Activated CD8-positive, alpha-beta memory T cell treated with anti-CD3 and anti-CD28 coated beads for 24 hours (primary cell): ENCODE measurements around the gene DNAJC9.

Experiments
- DNase-seq: peaks from one replicate; pipeline ENCODE4 v3.0.0-alpha.2; 2020

Gene DNAJC9

DNA sequence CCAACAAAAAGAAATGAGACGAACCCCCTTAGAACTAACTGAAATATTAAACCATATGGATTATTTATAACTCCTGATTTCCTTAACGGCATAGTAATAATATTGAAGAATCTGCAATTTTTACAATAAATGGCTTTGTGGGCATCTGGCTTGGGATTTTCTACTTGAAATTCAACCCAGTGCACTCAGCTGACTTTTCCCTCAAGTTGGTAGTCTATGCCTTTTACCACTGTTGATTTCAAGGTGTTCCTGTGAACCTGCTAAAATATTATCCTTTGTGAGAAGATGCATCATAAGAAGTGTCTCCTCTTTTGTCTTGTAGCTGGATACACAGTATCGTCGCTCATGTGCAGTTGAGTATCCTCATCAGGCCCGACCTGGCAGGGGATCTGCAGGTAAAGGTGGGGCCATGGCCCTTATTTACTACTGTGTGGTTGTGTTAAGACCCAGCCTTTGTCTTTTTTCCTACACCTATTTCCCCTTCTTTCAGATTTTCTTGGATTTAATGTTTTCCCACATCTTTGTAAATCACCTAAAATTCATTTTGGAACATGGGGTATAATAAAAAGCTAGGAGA, 8.0 kb downstream of the DNAJC9 start:
- DNase-seq = no peak

DNA sequence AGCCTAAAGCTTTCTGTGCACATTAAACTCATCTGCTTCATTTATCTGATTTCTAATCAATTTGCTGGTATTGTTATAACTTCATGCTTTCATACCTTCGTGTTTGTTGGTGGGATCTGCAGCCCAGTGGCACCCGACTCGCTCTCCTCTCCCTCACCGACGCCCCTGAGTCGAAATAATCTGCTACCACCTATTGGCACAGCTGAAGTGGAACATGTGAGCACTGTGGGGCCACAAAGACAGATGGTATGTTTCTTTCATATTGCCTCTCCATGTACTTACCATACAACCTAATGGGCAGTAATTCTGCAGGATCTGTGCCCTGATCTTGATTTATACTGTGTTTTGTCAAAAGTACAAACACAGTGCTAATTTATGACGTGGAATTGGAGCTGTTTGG, 12.4 kb downstream of the DNAJC9 start:
- DNase-seq = no peak

DNA sequence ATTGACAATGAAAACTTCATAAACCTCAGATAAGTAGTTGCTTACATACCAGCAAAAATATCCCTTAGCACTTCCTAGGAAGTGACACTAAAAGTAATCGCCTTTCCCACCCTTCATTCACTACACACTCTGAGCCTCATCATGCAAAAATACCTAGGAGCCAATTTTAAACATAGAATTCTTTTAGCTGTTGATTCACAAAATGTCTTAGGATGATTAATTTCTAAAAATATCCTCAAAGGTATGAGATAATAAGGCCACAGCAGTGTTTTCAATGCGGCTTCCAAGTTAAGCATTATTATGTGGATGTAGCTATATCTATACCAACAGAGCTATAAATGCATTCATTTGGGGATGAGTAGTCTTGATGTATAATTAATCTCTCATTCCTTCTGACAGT, 13.2 kb downstream of the DNAJC9 start:
- DNase-seq = no peak

DNA sequence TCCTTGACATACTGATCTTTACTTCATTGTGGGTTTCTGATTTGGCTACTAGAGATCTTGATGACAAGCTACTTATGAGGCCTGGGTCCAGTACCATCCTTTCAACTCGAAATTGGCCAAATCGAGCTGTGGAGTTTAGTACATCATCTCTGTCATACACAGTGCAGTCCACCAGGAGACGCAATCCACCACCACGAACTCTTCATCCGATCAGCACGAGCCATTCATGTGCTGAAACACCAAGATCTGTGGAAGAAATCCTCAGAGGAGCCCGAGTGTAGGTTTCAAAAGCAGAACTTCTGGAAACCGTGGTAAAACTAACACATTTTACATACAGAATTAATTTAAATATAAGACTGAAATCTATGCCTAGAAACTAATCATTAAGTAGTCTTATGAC, 14.2 kb downstream of the DNAJC9 start:
- no peak for DNase-seq

DNA sequence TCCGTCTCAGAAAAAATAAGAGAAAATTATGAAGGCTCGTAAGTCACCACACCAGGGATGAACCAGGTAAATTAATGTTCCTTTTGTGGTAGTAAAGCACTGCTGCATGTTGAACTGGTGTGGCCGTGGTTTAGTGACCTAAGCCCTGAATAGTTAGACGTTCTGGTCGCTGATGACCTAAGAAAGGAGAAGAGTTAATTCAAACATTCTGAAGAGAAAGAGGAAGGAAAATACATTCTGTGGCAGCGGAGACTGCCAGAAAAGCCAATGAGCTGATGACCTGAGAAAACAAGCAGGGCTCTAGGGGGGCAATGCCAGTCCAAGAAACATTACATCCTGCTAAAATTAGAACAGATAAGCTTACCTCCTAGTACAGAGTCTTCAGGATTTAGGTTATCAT, 17.5 kb downstream of the DNAJC9 start:
- no peak for DNase-seq

DNA sequence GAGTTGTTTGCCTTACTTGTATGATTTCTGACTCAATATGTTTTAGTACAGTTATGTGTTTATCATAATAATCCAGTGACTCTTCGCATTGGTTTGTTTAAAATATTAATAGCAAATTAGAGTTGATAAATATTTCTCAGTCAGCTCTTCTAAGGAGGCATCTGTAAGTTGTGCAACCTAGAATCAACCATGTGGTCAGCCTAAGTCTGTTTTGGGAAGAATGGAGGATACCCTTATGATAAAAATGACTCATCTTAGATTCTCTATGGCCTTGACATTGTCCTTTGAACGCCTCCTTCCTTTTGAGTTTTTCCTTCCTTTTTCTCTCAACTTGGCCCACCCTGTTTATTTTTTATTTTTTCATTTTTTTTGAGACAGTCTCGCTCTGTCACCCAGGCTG, 18.8 kb downstream of the DNAJC9 start:
- DNase-seq = no peak

DNA sequence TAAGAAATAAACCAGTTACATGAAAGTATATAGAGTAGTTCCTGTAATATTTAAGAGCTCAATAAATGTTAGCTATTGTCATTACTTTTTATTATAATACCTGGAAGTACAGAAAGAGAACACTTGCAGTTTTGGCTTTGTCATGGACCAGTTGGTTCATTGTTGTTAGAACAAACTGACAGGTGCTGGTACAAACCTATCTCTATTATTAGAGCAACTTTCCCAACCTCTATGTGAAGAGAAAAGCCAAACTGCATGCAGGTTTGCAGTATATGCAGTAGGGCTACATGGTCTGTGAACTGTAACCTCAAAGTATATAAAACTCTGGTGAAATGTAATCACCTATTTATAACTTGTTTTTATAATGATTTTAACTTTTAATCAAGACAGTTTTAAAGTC, 20.4 kb downstream of the DNAJC9 start:
- DNase-seq = no peak

DNA sequence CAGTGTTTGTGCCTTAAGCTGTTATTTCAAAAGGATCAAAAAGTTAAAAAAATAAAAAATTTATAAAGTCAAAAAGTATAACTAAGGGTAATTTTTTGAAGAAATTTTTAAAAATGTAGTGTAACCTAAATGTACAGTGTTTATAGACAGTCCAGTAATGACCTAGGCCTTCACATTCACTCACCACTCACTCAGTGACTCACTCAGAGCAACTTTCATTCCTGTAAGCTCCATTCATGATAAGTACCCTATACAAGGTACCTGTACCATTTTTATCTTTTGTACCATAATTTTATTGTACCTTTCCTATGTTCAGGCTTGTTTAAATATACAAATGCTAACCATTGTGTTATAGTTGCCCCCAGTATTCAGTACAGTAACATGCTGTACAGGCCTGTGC, 21.5 kb downstream of the DNAJC9 start:
- no peak for DNase-seq

DNA sequence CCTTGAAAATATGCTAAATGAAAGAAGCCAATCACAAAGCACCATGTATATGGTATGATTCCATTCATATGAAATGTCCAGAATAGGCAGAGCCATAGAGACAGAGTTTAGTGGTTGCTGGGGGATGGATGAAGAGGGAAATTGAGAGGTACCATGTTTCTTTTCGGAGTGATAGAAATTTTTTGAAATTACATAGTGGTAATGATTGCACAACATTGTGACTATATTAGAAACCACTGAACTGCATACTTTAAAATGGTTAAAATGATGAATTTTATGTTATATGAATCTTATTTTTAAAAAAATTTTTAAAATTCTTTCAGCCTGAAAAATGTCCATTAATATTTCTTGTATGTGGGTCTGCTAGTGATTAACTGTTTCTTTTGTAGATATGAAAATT, 26.1 kb downstream of the DNAJC9 start:
- no peak for DNase-seq

DNA sequence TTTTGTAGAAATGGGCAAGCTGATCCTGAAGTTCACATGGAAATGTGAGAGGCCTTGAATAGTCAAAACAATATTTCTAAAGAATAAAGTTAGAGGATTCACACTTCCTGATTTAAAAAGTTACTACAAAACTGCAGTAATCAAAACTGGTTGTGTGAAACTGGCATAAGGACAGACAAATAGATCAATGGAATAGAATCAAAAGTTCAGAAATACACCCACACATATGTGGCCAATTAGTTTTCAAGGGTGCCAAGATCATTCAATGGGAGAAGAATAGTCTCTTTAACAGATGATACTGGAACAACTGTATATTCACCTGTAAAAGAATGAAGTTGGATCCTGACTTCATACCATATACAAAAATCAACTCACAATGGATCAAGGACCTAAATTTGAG, 27.7 kb downstream of the DNAJC9 start:
- no peak for DNase-seq

DNA sequence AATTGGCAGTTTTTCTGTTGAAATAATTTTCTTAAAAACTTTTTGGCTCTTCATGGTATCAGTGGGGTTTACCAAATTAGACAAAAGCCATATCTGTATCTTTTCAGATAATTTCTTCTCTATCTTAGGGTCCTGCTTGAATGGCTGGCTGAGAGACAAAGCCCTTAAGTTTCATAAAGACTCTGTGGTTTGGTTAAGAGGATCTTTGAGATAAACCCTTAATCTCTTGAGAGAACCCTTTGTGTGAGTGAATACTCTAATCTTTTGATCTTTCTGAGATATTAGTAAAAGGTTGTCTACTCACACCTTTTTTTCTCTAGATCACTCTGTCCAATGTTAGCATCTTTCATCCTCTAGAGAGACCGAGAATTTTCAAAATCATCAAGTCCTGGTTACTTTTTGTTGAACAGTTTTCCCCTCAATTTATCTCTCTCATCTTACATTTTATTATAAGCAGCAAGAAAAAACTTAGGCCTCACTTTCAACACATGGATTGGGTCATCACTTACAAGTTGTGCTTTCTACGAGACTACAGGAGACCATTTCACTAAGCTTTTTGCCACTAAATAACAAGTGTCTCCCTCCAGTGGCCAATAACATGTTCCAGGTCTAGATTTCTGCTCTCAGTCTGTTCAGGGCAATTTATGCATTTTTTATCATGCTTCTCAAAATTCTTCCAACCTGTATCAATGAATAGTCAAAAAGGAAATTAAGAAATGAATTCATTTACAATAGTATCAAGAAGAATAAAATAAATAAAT, 28.4 kb downstream of the DNAJC9 start:
- DNase-seq = no peak

DNA sequence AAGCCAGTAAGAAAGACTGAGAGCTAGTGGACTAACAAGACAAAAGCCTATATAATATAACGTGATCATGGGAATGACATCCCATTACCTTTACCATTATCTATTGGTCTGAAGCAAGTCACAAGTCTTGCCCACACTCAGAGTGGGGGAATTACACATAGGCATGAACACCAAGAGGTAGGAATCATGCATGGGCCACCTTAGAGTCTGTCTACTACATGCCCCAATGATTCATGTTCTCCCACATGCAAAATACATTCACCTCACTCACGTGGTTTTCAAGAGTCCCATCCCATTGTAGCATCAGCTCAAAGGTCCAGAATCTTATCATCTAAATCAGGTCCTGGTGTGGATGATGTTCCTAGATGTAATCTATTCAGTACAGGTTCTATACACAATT, 29.4 kb downstream of the DNAJC9 start:
- no peak for DNase-seq

DNA sequence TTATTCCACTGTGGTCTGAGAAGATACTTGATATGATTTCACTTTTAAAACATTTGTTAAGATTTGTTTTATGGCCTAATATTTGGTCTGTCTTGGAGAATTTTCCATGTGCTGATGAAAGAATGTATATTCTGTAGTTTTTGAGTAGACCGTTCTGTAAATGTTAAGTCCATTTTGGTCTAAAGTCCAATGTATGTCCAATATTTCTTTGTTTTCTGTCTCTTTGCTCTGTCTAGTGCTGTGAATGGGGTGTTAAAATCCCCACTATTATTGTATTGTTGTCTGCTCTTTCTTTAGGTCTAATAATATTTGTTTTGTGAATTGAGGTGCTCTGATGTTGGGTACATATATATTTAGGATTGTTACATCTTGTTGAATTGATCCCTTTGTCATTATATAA, 31.3 kb downstream of the DNAJC9 start:
- no peak for DNase-seq

DNA sequence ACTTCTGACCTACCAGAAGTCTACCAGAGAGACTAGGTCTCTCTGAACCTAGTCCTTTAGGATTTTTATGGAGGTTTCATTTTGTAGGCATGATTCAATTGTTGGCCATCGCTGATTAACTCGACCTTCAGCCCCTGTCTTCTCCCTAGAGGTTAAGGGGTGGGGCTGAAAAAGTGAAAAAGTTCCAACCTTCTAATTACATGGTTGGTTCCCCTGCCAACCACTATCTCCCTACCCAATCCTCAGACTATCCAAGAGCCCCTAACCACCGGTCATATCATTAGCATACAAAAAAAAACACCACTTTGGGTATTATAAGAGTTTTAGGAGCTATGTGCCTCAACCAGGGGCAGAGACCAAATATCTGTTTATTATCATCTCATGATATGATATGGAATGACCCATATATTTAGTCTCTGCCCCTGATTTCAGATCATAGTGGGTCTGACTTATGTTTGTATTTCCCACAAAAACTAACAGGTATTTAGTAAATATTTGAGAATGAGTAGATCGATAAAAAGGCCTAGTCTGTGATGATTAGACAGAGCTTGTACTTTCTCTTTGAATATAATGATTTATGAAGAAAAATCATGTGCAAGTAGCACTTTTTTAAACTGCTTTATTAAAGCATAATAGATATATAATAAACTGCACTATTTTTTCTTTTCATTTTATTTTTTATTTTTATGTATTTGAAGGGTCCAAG, 35.8 kb downstream of the DNAJC9 start:
- DNase-seq = no peak

DNA sequence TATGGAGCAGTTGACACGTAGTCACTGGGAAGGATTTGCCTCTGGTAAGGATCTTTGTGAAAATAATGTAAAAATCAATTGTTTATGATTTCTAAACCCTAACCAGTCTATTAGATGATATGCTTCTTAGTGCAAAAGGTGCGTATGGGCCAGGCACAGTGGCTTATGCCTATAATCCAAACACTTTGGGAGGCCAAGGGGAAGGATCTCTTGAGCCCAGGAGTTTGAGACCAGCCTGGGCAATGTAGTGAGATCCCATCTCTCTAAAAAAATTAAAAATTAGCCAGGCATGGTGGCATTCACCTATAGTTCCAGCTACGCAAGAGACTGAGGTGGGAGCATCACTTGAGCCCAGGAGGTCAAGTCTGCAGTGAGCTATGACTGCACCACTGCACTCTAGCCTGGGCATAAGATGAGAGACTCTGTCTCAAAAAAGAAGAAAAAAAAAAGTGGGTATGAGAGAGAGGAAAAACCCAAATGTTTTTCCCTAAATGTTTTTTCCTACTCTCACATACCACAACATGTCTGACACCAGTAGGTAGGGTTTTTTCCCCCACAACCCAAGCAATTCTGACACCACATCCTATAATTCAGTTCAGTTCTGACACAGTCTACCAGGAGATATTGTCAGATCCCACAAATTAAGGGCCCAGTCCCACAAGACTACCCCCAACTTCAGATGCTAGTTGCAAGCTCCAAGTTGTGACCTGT, 36.5 kb downstream of the DNAJC9 start:
- no peak for DNase-seq

DNA sequence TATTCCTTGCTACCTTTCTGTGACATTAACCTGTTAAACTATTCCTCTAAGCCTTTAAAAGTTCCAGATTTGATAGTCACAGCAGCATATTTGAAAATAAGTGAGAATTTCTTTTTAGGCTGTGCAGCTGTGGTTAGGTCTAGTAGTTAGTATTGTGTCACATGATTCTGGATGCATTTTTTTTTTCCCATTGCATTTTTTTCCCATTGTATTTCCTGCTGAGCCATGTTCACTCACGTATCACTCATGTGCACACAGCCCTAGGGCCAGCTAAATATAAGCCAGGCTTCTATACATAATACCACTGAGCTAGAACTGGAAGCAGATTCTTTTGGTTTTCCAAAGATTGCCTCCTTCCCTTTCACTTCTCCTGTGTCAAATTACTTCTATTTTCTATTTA, 37.4 kb downstream of the DNAJC9 start:
- no peak for DNase-seq

DNA sequence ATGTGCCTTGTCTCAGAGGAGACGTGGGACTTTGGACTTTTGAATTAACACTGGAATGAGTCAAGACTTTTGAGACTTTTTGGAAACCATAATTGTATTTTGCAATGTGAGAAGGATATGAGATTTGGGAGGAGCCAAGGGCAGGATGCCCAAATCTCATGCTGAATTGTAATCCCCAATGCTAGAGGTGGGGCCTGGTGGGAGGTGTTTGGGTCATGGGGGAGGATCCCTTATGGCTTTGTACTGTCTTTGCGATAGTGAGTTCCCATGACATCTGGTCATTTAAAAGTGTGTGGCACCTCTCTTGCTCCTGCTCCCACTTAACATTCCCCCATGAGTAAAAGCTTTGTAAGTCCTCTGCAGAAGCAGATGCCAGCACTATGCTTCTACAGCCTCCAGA, 39.2 kb downstream of the DNAJC9 start:
- DNase-seq = no peak

DNA sequence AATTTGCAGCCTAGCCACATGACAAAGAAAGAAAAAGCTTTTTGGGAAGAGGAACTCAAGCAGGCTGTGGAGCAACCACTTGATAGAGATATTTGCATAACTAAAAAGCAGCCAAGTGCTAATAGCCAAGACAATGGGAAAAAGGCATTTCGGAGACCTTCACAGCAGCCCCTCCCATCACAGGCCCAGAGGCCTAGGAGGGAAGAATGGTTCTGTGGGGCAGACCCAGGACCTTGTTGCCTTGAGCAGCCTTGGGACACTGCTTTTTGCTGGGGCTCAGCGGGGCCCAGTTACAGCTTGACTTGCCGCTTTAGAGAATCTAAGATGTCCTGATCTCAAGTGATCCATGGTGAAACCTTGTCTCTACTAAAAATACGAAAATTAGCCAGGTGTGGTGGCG, 40.7 kb downstream of the DNAJC9 start:
- no peak for DNase-seq

DNA sequence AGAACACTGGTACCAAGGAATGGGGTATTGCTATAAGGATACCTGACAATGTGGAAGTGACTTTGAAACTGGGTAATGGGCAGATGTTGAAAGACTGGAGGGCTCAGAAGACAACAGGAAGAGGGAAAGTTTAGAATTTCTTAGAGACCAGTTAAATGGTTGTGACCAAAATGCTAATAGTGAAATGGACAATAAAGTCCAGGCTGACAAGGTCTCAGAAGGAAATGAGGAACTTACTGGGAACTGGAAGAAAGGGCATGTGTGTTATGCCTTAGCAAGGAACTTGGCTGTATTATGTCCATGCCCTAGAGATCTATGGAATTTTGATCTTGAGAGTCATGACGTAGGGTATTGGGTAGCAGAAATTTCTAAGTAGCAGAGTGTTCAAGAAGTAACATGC, 41.2 kb downstream of the DNAJC9 start:
- no peak for DNase-seq

DNA sequence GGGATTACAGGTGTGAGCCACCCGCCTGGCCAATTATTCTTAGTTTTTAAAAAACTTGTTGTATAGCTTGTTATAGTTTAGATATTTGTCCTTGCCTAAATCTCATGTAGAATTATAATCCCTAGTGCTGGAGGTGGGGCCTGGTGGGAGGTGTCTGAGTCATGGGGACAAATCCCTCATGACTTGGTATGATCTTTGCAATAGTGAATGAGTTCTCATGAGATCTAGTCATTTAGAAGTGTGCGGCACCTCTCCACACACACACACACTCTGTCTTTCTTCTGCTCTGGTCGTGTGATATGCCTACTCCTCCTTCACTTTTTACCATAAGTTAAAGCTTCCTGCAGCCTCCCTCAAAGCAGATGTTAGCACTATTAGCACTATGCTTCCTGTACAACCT, 42.0 kb downstream of the DNAJC9 start:
- DNase-seq = no peak
